Fibroblast of mammary gland (primary cell): Measurements from ENCODE around the gene UNC13A.

Experiments used
- DNase-seq: peaks from one replicate; pipeline ENCODE4 v3.0.0-alpha.2; 2010; ENCODE audit warnings: low read depth
- H3K4me3 ChIP-seq: 2 replicates; pipeline ENCODE4 v1.5.1; 2011; ENCODE audit warnings: low read depth, mild to moderate bottlenecking, low read length, moderate library complexity; ENCODE audit not compliant: control insufficient read depth
- TF ChIP-seq, protein P1 (sequence below): conservative IDR thresholded peaks from 2 replicates; pipeline ENCODE4 v1.5.1; 2011; ENCODE audit warnings: low read depth, low read length, inconsistent platforms; ENCODE audit not compliant: control insufficient read depth, insufficient read depth

The UNC13A gene

GRCh38 chr19:17673937-17674799, 14.0 kb downstream of the UNC13A start:
- TF ChIP-seq, protein P1, sequence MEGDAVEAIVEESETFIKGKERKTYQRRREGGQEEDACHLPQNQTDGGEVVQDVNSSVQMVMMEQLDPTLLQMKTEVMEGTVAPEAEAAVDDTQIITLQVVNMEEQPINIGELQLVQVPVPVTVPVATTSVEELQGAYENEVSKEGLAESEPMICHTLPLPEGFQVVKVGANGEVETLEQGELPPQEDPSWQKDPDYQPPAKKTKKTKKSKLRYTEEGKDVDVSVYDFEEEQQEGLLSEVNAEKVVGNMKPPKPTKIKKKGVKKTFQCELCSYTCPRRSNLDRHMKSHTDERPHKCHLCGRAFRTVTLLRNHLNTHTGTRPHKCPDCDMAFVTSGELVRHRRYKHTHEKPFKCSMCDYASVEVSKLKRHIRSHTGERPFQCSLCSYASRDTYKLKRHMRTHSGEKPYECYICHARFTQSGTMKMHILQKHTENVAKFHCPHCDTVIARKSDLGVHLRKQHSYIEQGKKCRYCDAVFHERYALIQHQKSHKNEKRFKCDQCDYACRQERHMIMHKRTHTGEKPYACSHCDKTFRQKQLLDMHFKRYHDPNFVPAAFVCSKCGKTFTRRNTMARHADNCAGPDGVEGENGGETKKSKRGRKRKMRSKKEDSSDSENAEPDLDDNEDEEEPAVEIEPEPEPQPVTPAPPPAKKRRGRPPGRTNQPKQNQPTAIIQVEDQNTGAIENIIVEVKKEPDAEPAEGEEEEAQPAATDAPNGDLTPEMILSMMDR, result no peak
- no peak for DNase-seq
- H3K4me3 ChIP-seq, result no peak overlapping the region

DNA sequence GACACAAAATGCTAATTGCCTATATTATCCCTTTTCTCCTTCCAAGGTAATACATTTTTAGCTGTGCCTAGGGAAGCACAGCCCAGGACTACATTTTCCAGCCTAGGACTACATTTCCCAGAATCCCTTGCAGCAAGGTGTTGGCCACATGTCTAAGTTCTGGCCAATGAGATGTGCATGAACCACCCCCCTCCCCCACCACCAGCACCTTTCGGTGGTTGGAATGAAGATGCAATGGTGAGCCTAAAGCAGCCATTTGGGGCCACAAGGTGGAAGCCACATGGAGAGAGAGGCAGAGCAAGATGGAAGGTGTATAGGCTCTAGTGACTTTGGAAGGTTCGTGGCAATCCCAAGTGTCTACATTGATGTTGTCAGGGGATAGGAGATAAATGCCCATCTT, 16.2 kb downstream of the UNC13A start:
- TF ChIP-seq, protein P1, result no peak
- peak; percentile 48 for DNase-seq
- no peak overlapping the region for H3K4me3 ChIP-seq

- TF ChIP-seq, protein P1, result no peak
- no peak overlapping the region for H3K4me3 ChIP-seq
- no peak for DNase-seq
These were observed 18.7 kb downstream of the UNC13A start for GRCh38 chr19:17669419-17669818.

- no peak for DNase-seq
- TF ChIP-seq, protein P1, result no peak
- no peak overlapping the region for H3K4me3 ChIP-seq
These were observed 23.1 kb downstream of the UNC13A start for GRCh38 chr19:17665058-17665457.

GRCh38 chr19:17659996-17660395, 28.2 kb downstream of the UNC13A start:
- TF ChIP-seq, protein P1, result no peak
- H3K4me3 ChIP-seq, result no peak overlapping the region
- DNase-seq, result no peak

DNA sequence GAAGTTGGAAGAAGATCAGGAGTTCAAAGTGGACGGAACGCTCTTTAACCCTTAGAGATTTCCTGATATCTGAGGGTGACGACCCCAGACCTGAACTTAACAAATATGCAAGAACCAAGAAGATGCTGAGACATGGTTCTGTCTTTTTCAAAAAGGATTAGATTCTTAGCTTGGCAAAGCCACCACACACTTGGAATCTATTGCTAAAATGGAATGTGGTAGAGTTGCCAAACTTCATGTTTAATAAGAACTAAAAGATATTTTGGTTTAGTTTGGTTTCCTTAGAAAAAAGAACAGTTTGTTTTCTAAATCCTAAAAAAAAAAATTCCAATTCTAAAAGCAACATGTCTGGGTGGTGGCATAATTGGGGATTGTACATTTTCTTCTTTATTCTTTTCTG, 29.5 kb downstream of the UNC13A start:
- TF ChIP-seq, protein P1, result no peak
- no peak overlapping the region for H3K4me3 ChIP-seq
- DNase-seq, result no peak
